Chondrocyte (in vitro differentiated cells): ENCODE measurements around the gene C12orf60. TPM values are rescaled to one million over a fixed set of nuclear protein-coding genes. Genes with fewer than 3 reads are reported as not detected.

Source experiments
- DNase-seq: peaks from one replicate; pipeline ENCODE4 v3.0.0; 2021; ENCODE audit warnings: mixed read lengths, low spot score
- H3K27ac Mint-ChIP-seq: one replicate; pipeline ENCODE4 v1.8.0; 2021; ENCODE audit warnings: mild to moderate bottlenecking, moderate library complexity, mixed read lengths; ENCODE audit not compliant: unreplicated experiment
- H3K27me3 Mint-ChIP-seq: 2 replicates; pipeline ENCODE4 v1.8.0; 2021; ENCODE audit warnings: low read depth, mixed read lengths
- H3K36me3 Mint-ChIP-seq: 2 replicates; pipeline ENCODE4 v1.8.0; 2021; ENCODE audit warnings: low read depth, mixed read lengths
- H3K4me1 Mint-ChIP-seq: 2 replicates; pipeline ENCODE4 v1.8.0; 2021; ENCODE audit warnings: low read depth, mild to moderate bottlenecking, mixed read lengths
- H3K4me3 Mint-ChIP-seq: one replicate; pipeline ENCODE4 v1.8.0; 2021; ENCODE audit warnings: mild to moderate bottlenecking, moderate library complexity, mixed read lengths; ENCODE audit not compliant: unreplicated experiment
- H3K9me3 Mint-ChIP-seq: 2 replicates; pipeline ENCODE4 v1.8.0; 2021; ENCODE audit warnings: low read depth, mixed read lengths
- CTCF ChIP-seq: fragments of 200-600 bp; sonication (generic); IDR thresholded peaks from 2 replicates; pipeline ENCODE4 v1.5.0; 2021; ENCODE audit warnings: antibody characterized with exemption, mild to moderate bottlenecking, moderate library complexity
- total RNA-seq: library from RNA; stranded (reverse); gene quantifications from 3 replicates; pipeline ENCODE4 v1.2.1, GENCODE V29; 2021

The C12orf60 gene
- total RNA-seq, 1 donor from 2014 or later, result 0.82 TPM

- DNase-seq, result no peak
- H3K27me3 Mint-ChIP-seq, result no peaks in the 10 kb centered on the region
- H3K9me3 Mint-ChIP-seq, result peaks cover 7% of the 10 kb centered on the region
- TF ChIP-seq CTCF, result no peak
- H3K4me1 Mint-ChIP-seq, result peaks cover 39% of the 10 kb centered on the region
- peaks cover 7% of the 10 kb centered on the region for H3K36me3 Mint-ChIP-seq
- H3K27ac Mint-ChIP-seq, result no peak overlapping the region
- H3K4me3 Mint-ChIP-seq, result no peak overlapping the region
Observed at GRCh38 chr12:14766649-14767215, 36.7 kb upstream of the C12orf60 start.

- no peak for DNase-seq
- Mint-ChIP-seq H3K27me3 (no peaks in the 10 kb centered on the region), H3K27ac (peak overlapping the region; percentile 36), H3K4me3 (no peak overlapping the region), H3K9me3 (peaks cover 7% of the 10 kb centered on the region), H3K4me1 (peaks cover 44% of the 10 kb centered on the region), H3K36me3 (peaks cover 7% of the 10 kb centered on the region)
- TF ChIP-seq CTCF, result no peak
Observed at GRCh38 chr12:14767617-14768016, 35.9 kb upstream of the C12orf60 start.

- H3K4me3 Mint-ChIP-seq, result peak overlapping the region; percentile 97
- peaks cover 7% of the 10 kb centered on the region for H3K9me3 Mint-ChIP-seq
- peaks cover 7% of the 10 kb centered on the region for H3K36me3 Mint-ChIP-seq
- H3K27ac Mint-ChIP-seq, result peak overlapping the region; percentile 99
- no peak for DNase-seq
- H3K4me1 Mint-ChIP-seq, result peaks cover 48% of the 10 kb centered on the region
- TF ChIP-seq CTCF, result no peak
- H3K27me3 Mint-ChIP-seq, result no peaks in the 10 kb centered on the region
Observed at GRCh38 chr12:14768823-14769405, 34.6 kb upstream of the C12orf60 start.

- DNase-seq, result no peak
- Mint-ChIP-seq H3K9me3 (peaks cover 7% of the 10 kb centered on the region), H3K4me1 (peaks cover 51% of the 10 kb centered on the region), H3K27me3 (no peaks in the 10 kb centered on the region), H3K4me3 (peak overlapping the region; percentile 97), H3K36me3 (peaks cover 7% of the 10 kb centered on the region), H3K27ac (peak overlapping the region; percentile 99)
- no peak for TF ChIP-seq CTCF
Observed at GRCh38 chr12:14769466-14769968, 34.0 kb upstream of the C12orf60 start.

- Mint-ChIP-seq H3K27me3 (no peaks in the 10 kb centered on the region), H3K4me3 (peak overlapping the region; percentile 97), H3K4me1 (peaks cover 53% of the 10 kb centered on the region), H3K36me3 (peaks cover 7% of the 10 kb centered on the region), H3K27ac (peak overlapping the region; percentile 99), H3K9me3 (peaks cover 7% of the 10 kb centered on the region)
- peak; percentile 85 for TF ChIP-seq CTCF
- no peak for DNase-seq
Observed at GRCh38 chr12:14769969-14770495, 33.4 kb upstream of the C12orf60 start.
